ENCODE measurements around the gene PLCZ1. TPM values are rescaled to one million over a fixed set of nuclear protein-coding genes. Genes with fewer than 3 reads are reported as not detected.
"Not testable (repeated sequence)": the region's sequence is repeated elsewhere in the genome, so short reads cannot be mapped to it uniquely, and the experiment has no call there.

Gene PLCZ1
- total RNA-seq, 1 donor from 2014 or later, result not detected

- no peaks in the 10 kb centered on the region for H3K27me3 ChIP-seq (ENCODE audit: control insufficient read depth, insufficient read depth, low read length)
- FAIRE-seq, result no peak
- no peaks in the 10 kb centered on the region for H3K36me3 ChIP-seq (ENCODE audit: control insufficient read depth, insufficient read depth, low read length)
- no peak for TF ChIP-seq CTCF (IDR thresholded peaks at IDR 0.05; ENCODE audit: insufficient read depth, low read length, severe bottlenecking)
- no peak overlapping the region for H3K4me3 ChIP-seq (ENCODE audit: low read depth, low read length)
- DNase-seq (ENCODE audit: low read depth), result no peak
These were observed 37.5 kb downstream of the PLCZ1 start for GRCh38 chr12:18700271-18700670.

- Histone ChIP-seq H3K4me3 (ENCODE audit: low read depth, low read length) (no peak overlapping the region), H3K27me3 (ENCODE audit: control insufficient read depth, insufficient read depth, low read length) (no peaks in the 10 kb centered on the region), H3K36me3 (ENCODE audit: control insufficient read depth, insufficient read depth, low read length) (no peaks in the 10 kb centered on the region)
- FAIRE-seq (no peak), DNase-seq (ENCODE audit: low read depth) (peak; percentile 79)
- no peak for TF ChIP-seq CTCF (IDR thresholded peaks at IDR 0.05; ENCODE audit: insufficient read depth, low read length, severe bottlenecking)
These were observed 40.7 kb downstream of the PLCZ1 start for GRCh38 chr12:18696971-18697602.

GRCh38 chr12:18693986-18694385, 43.8 kb downstream of the PLCZ1 start:
- not testable (repeated sequence) for FAIRE-seq; H3K36me3 ChIP-seq (ENCODE audit: control insufficient read depth, insufficient read depth, low read length); H3K4me3 ChIP-seq (ENCODE audit: low read depth, low read length); H3K27me3 ChIP-seq (ENCODE audit: control insufficient read depth, insufficient read depth, low read length); DNase-seq (ENCODE audit: low read depth)

GRCh38 chr12:18690653-18691052, 47.2 kb downstream of the PLCZ1 start:
- TF ChIP-seq CTCF (IDR thresholded peaks at IDR 0.05; ENCODE audit: insufficient read depth, low read length, severe bottlenecking), result no peak
- Histone ChIP-seq H3K4me3 (ENCODE audit: low read depth, low read length) (no peak overlapping the region), H3K27me3 (ENCODE audit: control insufficient read depth, insufficient read depth, low read length) (no peaks in the 10 kb centered on the region), H3K36me3 (ENCODE audit: control insufficient read depth, insufficient read depth, low read length) (no peaks in the 10 kb centered on the region)
- peak; percentile 100 for FAIRE-seq
- peak; percentile 100 for DNase-seq (ENCODE audit: low read depth)

- TF ChIP-seq CTCF (IDR thresholded peaks at IDR 0.05; ENCODE audit: insufficient read depth, low read length, severe bottlenecking), result no peak
- Histone ChIP-seq H3K27me3 (ENCODE audit: control insufficient read depth, insufficient read depth, low read length) (no peaks in the 10 kb centered on the region), H3K4me3 (ENCODE audit: low read depth, low read length) (no peak overlapping the region), H3K36me3 (ENCODE audit: control insufficient read depth, insufficient read depth, low read length) (no peaks in the 10 kb centered on the region)
- DNase-seq (ENCODE audit: low read depth) (no peak), FAIRE-seq (no peak)
These were observed 48.0 kb downstream of the PLCZ1 start for GRCh38 chr12:18689771-18690170.

GRCh38 chr12:18684430-18684829, 53.4 kb downstream of the PLCZ1 start:
- DNase-seq (ENCODE audit: low read depth), result peak; percentile 77
- TF ChIP-seq CTCF (IDR thresholded peaks at IDR 0.05; ENCODE audit: insufficient read depth, low read length, severe bottlenecking), result no peak
- Histone ChIP-seq H3K27me3 (ENCODE audit: control insufficient read depth, insufficient read depth, low read length) (no peaks in the 10 kb centered on the region), H3K36me3 (ENCODE audit: control insufficient read depth, insufficient read depth, low read length) (no peaks in the 10 kb centered on the region), H3K4me3 (ENCODE audit: low read depth, low read length) (no peak overlapping the region)
- no peak for FAIRE-seq
